ENCODE measurements around the gene ACTA2.

ACTA2 gene

GRCh38 chr10:88920986-88921593 lies 31.5 kb downstream of the ACTA2 start:
- no peak for DNase-seq (ENCODE audit: low read depth, low spot score)

GRCh38 chr10:88920198-88920597 lies 32.4 kb downstream of the ACTA2 start:
- no peak for DNase-seq (ENCODE audit: low read depth, low spot score)

DNA sequence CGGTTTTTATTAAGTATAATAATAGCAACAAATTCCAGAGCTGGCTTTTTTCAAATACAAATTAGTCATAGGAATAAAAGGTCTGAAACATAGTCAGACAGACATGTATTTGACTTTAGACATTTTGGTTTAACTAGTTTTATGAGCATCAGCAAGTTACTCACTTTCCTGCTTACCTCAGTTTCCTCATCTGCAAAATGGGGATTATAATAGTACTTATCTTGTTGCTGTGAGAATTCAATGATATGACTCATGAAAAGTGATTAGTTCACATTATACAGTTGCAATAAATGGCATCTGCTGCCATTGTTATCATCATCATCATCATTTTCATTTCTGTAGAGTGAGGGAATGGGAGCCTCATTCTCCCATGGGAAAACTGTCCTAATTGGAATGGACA lies 33.5 kb downstream of the ACTA2 start:
- no peak for DNase-seq (ENCODE audit: low read depth, low spot score)

DNA sequence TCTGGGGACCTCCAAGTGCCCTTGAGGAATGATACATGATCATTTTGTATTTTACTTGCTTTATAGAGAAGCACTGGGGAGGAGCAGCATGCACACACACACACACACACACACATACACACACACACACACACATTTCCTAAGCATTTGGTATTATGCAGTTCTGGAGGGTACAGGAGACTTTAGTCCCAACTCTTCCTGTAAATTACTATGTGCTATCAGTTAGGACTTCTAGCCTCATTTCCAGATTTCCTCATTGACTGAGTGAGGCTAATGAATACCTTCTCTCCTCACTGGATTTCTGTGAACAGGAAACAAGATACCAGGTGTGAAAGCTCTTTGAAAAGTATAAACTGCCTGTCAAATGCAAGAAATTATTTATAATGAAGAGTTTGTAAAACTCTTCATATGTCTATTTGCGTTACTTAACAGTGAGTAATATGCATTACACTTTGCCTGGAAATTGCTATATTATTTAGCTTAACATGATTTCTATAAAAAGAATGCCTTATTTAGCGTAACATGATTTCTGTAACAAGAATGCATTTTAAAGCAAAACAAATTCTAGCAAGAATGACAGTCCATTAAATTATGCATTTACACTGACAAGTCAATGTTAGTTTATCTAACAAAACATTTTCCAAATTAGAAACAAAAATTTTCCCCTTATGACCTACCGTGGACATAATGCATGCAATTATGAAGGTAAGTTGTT lies 34.2 kb downstream of the ACTA2 start:
- no peak for DNase-seq (ENCODE audit: low read depth, low spot score)

DNA sequence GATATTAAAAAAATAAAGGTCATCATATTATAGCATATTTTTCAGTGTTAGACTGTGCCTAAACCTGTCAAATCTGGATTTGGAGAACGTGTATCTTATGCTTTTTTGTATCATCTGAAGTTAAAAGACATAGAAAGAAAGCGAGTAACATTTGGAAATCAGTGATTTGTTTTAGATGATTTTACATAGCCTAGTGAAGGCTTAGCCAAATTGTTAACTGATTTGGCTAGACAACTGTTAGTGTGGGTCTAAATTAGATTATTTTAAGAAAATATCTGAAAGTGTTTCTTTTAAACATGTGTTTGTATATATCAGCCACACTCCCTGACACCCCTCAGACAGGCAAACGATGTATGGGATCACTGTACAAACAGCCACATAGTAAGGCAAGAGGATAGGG lies 35.6 kb downstream of the ACTA2 start:
- no peak for DNase-seq (ENCODE audit: low read depth, low spot score)

DNA sequence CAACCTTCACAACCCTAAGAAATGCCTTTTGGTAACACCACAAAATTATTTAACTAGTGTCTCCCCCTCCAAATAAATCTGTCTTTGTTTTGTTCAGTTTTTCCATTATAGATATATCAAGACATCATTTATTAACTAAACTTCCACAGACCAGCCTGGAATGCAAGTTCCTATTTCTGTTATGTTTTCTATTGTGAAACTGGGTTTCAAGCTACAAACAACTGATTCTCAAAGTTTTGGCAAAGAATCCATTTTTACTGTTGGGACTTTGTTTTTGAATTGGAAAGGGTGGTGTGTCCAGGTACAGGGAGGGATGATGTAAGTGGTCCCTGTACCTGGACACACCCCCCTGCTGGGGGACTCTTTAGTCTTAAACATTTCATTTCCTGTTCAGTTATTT lies 36.3 kb downstream of the ACTA2 start:
- no peak for DNase-seq (ENCODE audit: low read depth, low spot score)

DNA sequence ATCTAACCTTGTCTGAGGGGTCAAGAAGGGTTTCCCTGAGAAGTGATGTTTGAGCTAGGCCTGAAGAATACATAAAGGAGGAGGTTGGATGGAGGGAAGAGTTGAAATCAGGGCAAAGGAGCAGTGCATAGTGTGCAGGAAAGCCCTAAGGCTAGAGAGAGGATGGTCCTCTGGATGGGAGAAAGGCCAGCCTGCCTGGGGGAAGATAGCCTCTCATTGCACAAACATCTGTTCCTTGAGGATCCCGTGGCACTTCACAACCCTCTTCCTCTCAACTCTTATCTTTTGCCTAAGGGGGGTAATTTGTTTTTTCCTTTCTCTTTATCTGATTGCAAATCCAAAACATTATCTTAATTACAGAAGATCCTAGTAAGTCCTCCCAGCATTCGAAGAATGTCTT lies 36.8 kb downstream of the ACTA2 start:
- no peak for DNase-seq (ENCODE audit: low read depth, low spot score)

DNA sequence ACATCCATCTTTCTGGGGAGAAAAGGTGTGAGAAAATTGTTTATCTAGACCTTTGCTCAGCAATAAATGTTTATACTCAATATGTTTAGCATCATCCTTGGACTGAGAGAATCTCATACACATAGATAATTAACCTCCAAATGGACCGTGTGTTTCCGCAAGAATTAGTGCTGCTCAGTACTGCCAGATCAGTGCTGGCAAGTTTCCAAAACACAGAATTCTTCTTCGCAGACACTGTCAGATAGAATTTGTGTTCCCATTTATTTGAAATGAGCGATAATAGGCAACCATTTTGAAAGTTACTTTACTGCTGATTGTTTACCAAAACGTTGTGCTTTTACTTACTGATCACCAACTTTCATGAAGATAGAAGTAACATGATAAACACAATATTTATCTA lies 38.8 kb downstream of the ACTA2 start:
- DNase-seq (ENCODE audit: low read depth, low spot score), result no peak

DNA sequence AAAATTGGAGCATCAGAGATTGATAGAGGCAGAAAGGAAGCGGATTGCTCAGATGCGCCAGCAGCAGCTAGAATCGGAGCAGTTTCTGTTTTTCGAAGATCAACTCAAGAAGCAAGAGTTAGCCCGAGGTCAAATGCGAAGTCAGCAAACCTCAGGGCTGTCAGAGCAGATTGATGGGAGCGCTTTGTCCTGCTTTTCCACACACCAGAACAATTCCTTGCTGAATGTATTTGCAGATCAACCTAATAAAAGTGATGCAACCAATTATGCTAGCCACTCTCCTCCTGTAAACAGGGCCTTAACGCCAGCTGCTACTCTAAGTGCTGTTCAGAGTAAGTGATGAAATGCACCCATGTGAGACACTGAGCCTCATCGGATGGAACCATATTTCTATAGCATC lies 39.4 kb downstream of the ACTA2 start:
- DNase-seq (ENCODE audit: low read depth, low spot score), result no peak

GRCh38 chr10:88911851-88912250 lies 40.7 kb downstream of the ACTA2 start:
- no peak for DNase-seq (ENCODE audit: low read depth, low spot score)

- no peak for DNase-seq (ENCODE audit: low read depth, low spot score)
Observed at GRCh38 chr10:88911116-88911515, 41.5 kb downstream of the ACTA2 start.

- no peak for DNase-seq (ENCODE audit: low read depth, low spot score)
Observed at GRCh38 chr10:88908194-88908593, 44.4 kb downstream of the ACTA2 start.

GRCh38 chr10:88906921-88907320 lies 45.7 kb downstream of the ACTA2 start:
- DNase-seq (ENCODE audit: low read depth, low spot score), result no peak

DNA sequence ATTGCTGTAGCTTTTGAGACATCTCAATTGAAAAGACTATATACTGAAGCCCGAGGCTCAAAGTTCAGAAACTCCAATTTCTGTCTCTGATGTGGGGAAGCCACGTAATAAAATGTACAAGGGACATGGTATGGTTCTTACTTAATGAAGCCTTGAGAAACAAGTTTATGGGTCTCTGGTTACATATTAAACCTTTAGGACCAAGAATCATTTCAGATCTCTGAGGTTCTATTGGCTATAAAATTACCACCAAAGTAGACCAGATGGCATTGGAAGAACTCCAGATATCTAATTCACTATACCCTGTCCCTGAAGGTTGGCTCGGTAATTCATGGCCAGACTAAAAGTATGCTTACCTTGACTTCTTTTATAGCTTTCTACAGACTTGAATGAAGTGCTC lies 48.9 kb downstream of the ACTA2 start:
- DNase-seq (ENCODE audit: low read depth, low spot score), result no peak

DNA sequence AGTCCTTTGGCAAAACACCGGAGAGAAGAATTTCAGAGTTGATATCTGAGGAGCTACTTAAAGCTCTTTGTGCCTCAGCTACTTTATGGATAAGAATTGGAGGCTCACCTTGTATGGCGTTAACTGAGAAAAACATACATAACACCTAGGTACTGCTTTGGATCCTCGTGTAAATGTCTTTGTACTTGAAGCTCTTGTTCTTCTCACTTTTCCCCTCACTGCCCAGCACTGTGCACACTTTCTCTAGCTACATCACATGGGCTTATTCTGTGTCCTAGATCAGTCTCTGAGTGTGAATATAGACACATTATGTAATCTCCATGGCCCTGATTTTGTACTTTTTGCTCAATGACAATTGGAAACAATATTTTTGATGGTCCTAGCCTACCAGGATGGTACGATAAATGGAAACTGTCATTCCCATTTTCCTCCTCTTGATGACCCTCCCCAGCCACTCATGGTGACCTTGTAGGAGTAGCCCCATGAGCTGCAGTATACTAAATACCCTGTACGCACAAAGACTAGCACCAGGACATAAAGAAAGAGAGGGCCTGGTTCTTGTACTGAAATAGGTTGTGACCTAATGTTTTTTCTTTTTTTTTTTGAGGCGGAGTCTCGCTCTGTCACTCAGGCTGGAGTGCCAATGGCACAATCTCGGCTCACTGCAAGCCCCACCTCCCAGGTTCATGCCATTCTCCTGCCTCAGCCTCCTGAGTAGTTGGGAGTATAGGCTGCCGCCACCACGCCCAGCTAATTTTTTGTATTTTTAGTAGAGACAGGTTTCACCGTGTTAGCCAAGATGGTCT lies 50.4 kb downstream of the ACTA2 start:
- DNase-seq (ENCODE audit: low read depth, low spot score), result no peak

GRCh38 chr10:88901206-88901983 lies 51.2 kb downstream of the ACTA2 start:
- DNase-seq (ENCODE audit: low read depth, low spot score), result no peak

DNA sequence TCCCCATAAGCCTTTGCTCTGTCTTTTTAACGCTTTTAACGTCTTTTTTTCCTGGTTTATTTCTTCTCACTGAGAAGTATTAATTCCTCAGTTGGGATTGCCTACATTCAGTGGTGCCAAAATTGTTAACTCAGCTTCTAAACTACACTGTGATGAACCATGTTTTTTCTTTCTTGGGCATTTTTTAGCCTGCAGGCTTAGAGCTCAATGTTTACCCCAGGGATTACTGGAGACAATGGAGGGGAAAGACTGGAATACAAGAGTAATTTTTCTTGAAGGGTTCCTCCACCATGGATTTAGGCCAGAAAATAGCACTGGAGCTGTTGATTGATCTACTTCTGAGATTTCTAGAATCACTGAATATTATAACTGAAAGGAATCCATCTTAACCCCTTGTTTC lies 52.7 kb downstream of the ACTA2 start:
- DNase-seq (ENCODE audit: low read depth, low spot score), result no peak

DNA sequence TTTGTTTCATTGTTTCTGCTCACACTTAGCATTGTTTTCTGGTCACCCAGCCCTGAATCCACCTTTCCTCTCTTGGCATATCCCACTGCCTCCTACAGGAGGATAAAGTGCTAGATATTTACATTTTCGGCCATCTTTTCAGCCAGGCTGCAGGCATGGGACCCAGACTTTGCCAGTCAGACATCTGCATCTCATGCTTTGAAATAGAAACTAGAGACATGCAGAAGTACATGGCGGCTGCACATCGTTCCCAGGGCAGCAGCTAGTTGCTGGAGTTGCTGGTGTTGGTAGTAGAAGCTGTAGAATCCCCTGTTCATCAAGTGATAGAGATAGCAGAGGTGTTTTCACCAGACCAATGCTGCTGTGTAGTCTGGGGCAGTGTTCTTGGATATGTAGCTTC lies 53.8 kb downstream of the ACTA2 start:
- DNase-seq (ENCODE audit: low read depth, low spot score), result no peak

- no peak for DNase-seq (ENCODE audit: low read depth, low spot score)
Observed at GRCh38 chr10:88896994-88897853, 55.3 kb downstream of the ACTA2 start.

DNA sequence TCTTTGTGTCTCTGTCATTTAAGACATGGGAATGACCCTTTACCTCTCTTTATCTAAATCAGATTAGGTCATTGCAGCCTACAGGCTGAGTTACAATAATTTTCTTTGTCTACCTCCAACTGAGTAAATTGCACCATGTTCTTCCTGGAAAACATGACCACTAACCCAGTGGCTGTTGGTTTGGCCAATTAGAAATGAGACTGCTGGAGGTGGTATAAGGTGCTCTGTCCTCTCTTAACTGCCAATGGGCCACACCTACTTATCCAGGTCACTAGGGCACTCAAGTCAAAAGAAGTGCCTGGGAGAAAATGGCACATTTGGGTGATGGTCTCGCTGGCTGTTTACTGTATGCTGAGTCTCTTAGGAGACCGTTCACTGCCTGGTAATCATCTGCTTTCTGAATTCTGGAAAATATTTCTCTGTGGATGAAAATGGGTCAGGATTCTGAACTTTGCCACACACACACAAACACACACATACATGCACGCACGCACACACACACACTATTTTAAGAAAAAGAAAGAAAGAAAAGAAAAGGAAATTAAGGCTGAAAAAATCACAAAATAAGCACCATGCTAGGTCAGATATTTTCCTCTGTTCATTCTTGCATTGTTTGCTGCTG lies 56.1 kb downstream of the ACTA2 start:
- no peak for DNase-seq (ENCODE audit: low read depth, low spot score)

- no peak for DNase-seq (ENCODE audit: low read depth, low spot score)
Observed at GRCh38 chr10:88895250-88895649, 57.3 kb downstream of the ACTA2 start.

Measured in activated CD4-positive, CD25-positive, alpha-beta regulatory T cell treated with anti-CD3 and anti-CD28 coated beads, Interleukin-2, amount 50 U/mL, for 16 hours (primary cell).